Upper lobe of right lung (tissue), 1 donor: ENCODE measurements around the gene EAPP. TPM values are rescaled to one million over a fixed set of nuclear protein-coding genes. Genes with fewer than 3 reads are reported as not detected.
"Not testable (repeated sequence)": the region's sequence is repeated elsewhere in the genome, so short reads cannot be mapped to it uniquely, and the experiment has no call there.

Experiments used
- ATAC-seq: fragments of 200-7000 bp; cut with Tn5 transposase; one replicate; pipeline ENCODE4 v1.9.1; 2020; ENCODE audit warnings: mild to moderate bottlenecking, moderate library complexity
- DNase-seq: peaks from one replicate; pipeline ENCODE4 v3.0.0-alpha.2; 2020
- H3K27ac ChIP-seq: fragments of 200-600 bp; one replicate; pipeline ENCODE4 v1.8.0; 2022
- H3K27me3 ChIP-seq: fragments of 200-600 bp; one replicate; pipeline ENCODE4 v1.8.0; 2022; ENCODE audit warnings: mild to moderate bottlenecking
- H3K36me3 ChIP-seq: fragments of 200-600 bp; one replicate; pipeline ENCODE4 v1.8.0; 2022
- H3K4me1 ChIP-seq: fragments of 200-600 bp; one replicate; pipeline ENCODE4 v1.8.0; 2022
- H3K4me3 ChIP-seq: fragments of 200-600 bp; one replicate; pipeline ENCODE4 v1.8.0; 2022; ENCODE audit warnings: mild to moderate bottlenecking
- H3K9me3 ChIP-seq: fragments of 200-600 bp; one replicate; pipeline ENCODE4 v1.8.0; 2022
- intact Hi-C: fragments of 100-400 bp; cut with DNase I; formaldehyde crosslinking; loops from one replicate; pipeline ENCODE4 v1.11.0; 2022
- total RNA-seq: library from RNA; stranded (reverse); fragmentation: NEBNext Ultra II Directional; extraction: Animal tissue kit (Norgen Biotek cat#: 25700); gene quantifications from one replicate; pipeline ENCODE4 v1.2.1, GENCODE V29; 2021
- TF ChIP-seq, protein P1 (sequence below): fragments of 200-600 bp; IDR thresholded peaks from one replicate; pipeline ENCODE4 v1.8.0; 2022; ENCODE audit warnings: antibody characterized with exemption
- donor health status: DM: no; HTN: yes; CAD: no; lungs with severe emphysema.

Gene EAPP
- total RNA-seq, 1 donor from 2014 or later, result 26.9 TPM

DNA sequence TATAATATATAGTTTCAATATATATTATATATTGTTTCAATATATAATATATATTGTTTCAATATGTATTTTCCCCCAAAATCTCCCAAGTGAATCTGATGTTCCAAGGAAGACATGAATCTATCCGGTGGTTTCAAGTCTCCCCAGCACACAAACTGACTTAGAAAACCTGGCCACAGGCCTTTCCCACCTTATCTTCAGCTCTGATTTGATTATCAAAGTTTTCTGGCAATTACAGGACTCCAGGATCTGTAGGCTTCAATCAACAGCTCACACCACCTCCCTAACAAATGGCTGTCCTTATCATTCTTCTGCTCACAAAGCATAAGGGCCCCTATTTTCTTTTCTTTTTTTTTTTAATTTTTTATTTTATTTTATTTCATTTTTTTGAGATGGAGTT is 54.8 kb downstream of the EAPP start:
- TF ChIP-seq, protein P1, sequence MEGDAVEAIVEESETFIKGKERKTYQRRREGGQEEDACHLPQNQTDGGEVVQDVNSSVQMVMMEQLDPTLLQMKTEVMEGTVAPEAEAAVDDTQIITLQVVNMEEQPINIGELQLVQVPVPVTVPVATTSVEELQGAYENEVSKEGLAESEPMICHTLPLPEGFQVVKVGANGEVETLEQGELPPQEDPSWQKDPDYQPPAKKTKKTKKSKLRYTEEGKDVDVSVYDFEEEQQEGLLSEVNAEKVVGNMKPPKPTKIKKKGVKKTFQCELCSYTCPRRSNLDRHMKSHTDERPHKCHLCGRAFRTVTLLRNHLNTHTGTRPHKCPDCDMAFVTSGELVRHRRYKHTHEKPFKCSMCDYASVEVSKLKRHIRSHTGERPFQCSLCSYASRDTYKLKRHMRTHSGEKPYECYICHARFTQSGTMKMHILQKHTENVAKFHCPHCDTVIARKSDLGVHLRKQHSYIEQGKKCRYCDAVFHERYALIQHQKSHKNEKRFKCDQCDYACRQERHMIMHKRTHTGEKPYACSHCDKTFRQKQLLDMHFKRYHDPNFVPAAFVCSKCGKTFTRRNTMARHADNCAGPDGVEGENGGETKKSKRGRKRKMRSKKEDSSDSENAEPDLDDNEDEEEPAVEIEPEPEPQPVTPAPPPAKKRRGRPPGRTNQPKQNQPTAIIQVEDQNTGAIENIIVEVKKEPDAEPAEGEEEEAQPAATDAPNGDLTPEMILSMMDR, result no peak
- Histone ChIP-seq H3K27me3 (no peaks in the 10 kb centered on the region), H3K27ac (no peak overlapping the region), H3K4me1 (no peaks in the 10 kb centered on the region), H3K4me3 (no peak overlapping the region), H3K9me3 (no peaks in the 10 kb centered on the region), H3K36me3 (no peaks in the 10 kb centered on the region)
- ATAC-seq (no peak), DNase-seq (no peak)
- intact Hi-C loops, result no loop called here

DNA sequence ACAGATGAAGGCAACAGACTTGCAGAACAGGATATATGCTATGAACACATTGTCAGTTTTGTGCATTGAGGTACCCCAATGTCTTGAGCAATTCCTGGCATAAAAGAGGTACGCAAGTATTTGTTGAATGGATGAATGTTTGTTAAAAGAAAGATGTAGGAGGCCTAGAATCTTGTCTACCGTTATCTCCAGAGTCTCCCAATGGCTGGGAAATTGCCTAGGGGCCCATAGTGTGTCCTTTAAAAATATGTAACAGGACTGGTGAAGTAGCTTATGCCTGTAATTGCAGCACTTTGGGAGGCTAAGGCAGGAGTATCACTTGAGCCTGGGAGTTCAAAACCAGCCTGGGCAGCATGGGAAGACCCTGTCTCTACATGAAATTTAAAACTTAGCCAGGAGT is 57.0 kb downstream of the EAPP start:
- H3K27ac ChIP-seq, result no peak overlapping the region
- no peaks in the 10 kb centered on the region for H3K9me3 ChIP-seq
- DNase-seq, result no peak
- no peak for ATAC-seq
- H3K36me3 ChIP-seq, result no peaks in the 10 kb centered on the region
- TF ChIP-seq, protein P1, result no peak
- H3K4me3 ChIP-seq, result no peak overlapping the region
- H3K27me3 ChIP-seq, result no peaks in the 10 kb centered on the region
- H3K4me1 ChIP-seq, result no peaks in the 10 kb centered on the region
- intact Hi-C loops, result no loop called here

DNA sequence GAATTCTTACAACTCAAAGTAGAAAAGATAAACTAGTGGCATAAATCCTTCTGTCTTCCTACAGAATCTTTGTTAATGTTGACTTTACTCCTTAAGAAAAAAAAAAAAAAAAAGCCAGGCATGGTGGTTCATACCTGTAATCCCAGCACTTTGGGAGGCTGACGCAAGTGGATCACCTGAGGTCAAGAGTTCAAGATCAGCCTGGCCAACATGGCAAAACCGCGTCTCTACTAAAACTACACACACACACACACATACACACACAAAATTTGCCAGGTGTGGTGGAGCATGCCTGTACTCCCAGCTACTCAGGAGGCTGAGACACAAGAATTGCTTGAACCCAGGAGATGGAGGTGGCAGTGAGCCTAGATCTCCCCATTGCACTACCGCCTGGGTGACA is 59.8 kb downstream of the EAPP start:
- intact Hi-C loops, result no loop called here
- ATAC-seq, result no peak
- Histone ChIP-seq H3K27ac (no peak overlapping the region), H3K27me3 (no peaks in the 10 kb centered on the region), H3K4me3 (no peak overlapping the region), H3K4me1 (no peaks in the 10 kb centered on the region), H3K36me3 (no peaks in the 10 kb centered on the region), H3K9me3 (no peaks in the 10 kb centered on the region)
- DNase-seq, result no peak
- TF ChIP-seq, protein P1, result no peak

- ATAC-seq, result no peak
- Histone ChIP-seq H3K27ac (no peak overlapping the region), H3K36me3 (no peaks in the 10 kb centered on the region), H3K9me3 (no peaks in the 10 kb centered on the region), H3K4me3 (no peak overlapping the region), H3K4me1 (no peaks in the 10 kb centered on the region), H3K27me3 (no peaks in the 10 kb centered on the region)
- intact Hi-C loops, result no loop called here
- no peak for DNase-seq
- TF ChIP-seq, protein P1, result no peak
These were observed 61.2 kb downstream of the EAPP start for GRCh38 chr14:34478261-34478660.

GRCh38 chr14:34476036-34476435 is 63.5 kb downstream of the EAPP start:
- DNase-seq, intact Hi-C loops, H3K27ac ChIP-seq, H3K4me1 ChIP-seq, H3K27me3 ChIP-seq, ATAC-seq, H3K36me3 ChIP-seq, H3K4me3 ChIP-seq, H3K9me3 ChIP-seq: not testable (repeated sequence)

DNA sequence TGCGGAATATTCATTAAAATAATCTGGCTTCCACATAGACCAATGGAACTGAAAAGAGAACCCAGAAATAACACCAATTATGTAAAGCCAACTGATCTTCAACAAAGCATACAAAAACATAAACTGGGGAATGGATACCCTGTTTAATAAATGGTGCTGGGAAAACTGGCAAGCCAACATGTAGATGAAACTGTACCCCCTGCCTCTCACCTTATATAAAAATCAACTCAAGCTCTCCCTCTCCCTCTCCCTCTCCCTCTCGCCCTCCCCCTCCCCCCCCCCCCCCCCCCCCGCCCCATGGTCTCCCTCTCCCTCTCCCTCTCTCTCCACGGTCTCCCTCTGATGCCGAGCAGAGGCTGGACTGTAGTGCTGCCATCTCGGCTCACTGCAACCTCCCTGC is 64.3 kb downstream of the EAPP start:
- DNase-seq (no peak), ATAC-seq (no peak)
- Histone ChIP-seq H3K9me3 (no peaks in the 10 kb centered on the region), H3K27ac (no peak overlapping the region), H3K27me3 (no peaks in the 10 kb centered on the region), H3K36me3 (no peaks in the 10 kb centered on the region), H3K4me3 (no peak overlapping the region), H3K4me1 (no peaks in the 10 kb centered on the region)
- TF ChIP-seq, protein P1, result no peak
- intact Hi-C loops, result no loop called here
